Dendritic cell treated with granulocyte-macrophage colony-stimulating factor and Interleukin-4, amounts not matched to agents 40 ng/mL and 50 ng/mL, for 4 days (primary cell): Measurements from ENCODE around the gene HPGD.
"Not testable (repeated sequence)": the region's sequence is repeated elsewhere in the genome, so short reads cannot be mapped to it uniquely, and the experiment has no call there.

Experiments used
- H3K27ac Mint-ChIP-seq: one replicate; pipeline ENCODE4 v1.8.0; 2022; ENCODE audit warnings: mild to moderate bottlenecking, mixed read lengths
- H3K27me3 Mint-ChIP-seq: one replicate; pipeline ENCODE4 v1.8.0; 2022; ENCODE audit warnings: mild to moderate bottlenecking, mixed read lengths
- H3K36me3 Mint-ChIP-seq: one replicate; pipeline ENCODE4 v1.8.0; 2022; ENCODE audit warnings: low read depth, mixed read lengths
- H3K4me1 Mint-ChIP-seq: one replicate; pipeline ENCODE4 v1.8.0; 2022; ENCODE audit warnings: low read depth, mixed read lengths
- H3K4me3 Mint-ChIP-seq: one replicate; pipeline ENCODE4 v1.8.0; 2022; ENCODE audit warnings: mild to moderate bottlenecking, moderate library complexity, mixed read lengths
- H3K9me3 Mint-ChIP-seq: one replicate; pipeline ENCODE4 v1.8.0; 2022; ENCODE audit warnings: mixed read lengths
- intact Hi-C: fragments of 100-400 bp; cut with micrococcal nuclease; formaldehyde crosslinking; loops from one replicate; pipeline ENCODE4 v1.15.0; 2022

Gene HPGD

DNA sequence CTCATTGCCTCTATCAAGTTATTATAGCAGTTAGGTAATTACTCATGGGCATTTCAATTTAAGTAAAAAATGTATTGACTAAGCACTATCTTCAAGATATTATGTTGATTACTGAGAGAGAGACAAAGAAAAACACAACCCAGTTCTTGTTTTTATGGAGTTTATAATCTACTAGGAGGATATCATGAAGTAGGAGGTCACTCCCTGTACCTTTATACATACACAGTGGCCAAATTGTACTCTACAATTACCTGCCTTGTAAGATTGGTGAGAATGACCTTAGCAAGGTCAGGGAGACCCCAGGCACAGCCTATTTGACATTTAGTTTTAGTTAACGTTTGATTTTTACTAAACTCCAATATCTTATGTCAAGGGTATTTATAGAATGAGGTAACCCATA is 5.5 kb downstream of the HPGD start:
- peaks cover 4% of the 10 kb centered on the region for H3K4me1 Mint-ChIP-seq

DNA sequence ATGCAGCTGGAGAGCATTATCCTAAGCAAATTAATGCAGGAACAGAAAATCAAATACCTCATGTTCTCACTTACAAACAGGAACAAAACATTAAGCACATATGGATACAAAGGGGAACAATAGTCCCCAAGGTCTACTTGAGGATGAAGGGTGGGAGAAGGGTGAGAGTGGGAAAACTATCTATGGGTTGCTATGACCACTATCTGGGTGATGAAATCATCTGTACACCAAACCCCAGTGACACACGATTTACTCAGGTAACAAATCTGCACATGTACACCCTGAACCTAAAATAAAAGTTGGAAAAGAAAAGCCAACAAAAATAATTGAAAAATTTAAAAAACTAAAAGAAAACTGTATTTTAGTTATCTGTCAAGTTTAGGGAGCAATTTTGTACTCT is 5.9 kb downstream of the HPGD start:
- Mint-ChIP-seq H3K36me3 (no peaks in the 10 kb centered on the region), H3K9me3 (no peaks in the 10 kb centered on the region), H3K4me1 (no peaks in the 10 kb centered on the region), H3K4me3 (no peak overlapping the region), H3K27me3 (peaks cover 4% of the 10 kb centered on the region), H3K27ac (no peak overlapping the region)
- intact Hi-C loops: no loop called here

More for the DNA sequence above, 5.5 kb downstream of the HPGD start:
- H3K9me3 Mint-ChIP-seq: no peaks in the 10 kb centered on the region
- peaks cover 9% of the 10 kb centered on the region for H3K27me3 Mint-ChIP-seq
- no peak overlapping the region for H3K27ac Mint-ChIP-seq
- intact Hi-C loops: no loop called here
- no peaks in the 10 kb centered on the region for H3K36me3 Mint-ChIP-seq
- no peak overlapping the region for H3K4me3 Mint-ChIP-seq

DNA sequence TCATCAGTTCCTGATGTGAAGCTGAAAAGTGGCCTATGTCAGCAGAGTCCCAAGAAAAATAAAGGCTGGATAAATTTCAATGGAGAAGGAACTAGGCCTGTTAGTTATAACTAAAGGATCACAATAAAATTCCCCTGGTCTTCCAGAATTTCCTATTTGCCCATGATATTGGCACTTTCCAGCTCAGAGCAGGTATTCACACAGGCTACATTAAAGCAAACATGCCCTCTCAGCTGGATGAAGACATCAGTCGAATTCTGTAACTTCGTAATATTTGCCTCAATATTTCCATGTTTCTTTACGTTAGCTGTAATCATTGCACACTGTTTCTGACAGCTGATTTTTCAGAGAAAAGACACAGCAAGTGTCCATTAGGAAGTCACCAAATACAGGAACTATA is 9.5 kb downstream of the HPGD start:
- H3K27ac Mint-ChIP-seq: no peak overlapping the region
- H3K36me3 Mint-ChIP-seq: no peaks in the 10 kb centered on the region
- H3K4me1 Mint-ChIP-seq: no peaks in the 10 kb centered on the region
- intact Hi-C loops: no loop called here
- H3K9me3 Mint-ChIP-seq: no peaks in the 10 kb centered on the region
- H3K4me3 Mint-ChIP-seq: no peak overlapping the region
- no peaks in the 10 kb centered on the region for H3K27me3 Mint-ChIP-seq

DNA sequence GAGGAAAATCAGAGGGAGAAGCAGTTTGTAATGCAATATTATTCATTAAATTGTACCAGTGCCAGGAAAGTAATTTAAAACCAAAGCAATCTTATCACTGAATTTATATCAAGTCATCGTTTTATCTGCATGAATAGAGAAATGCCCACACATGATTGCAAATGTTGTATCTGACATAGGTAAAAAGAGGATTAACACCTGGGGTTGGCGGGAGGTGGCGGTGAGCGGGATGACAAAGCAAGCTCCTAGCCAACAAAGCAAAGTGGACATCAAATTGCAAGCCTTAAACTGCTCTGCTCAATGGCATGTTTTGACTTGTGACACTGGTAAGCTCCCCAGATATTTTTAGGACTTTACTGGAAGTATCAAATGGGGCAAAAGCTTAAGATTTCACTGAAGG is 16.4 kb downstream of the HPGD start:
- no peak overlapping the region for H3K27ac Mint-ChIP-seq
- H3K36me3 Mint-ChIP-seq: no peaks in the 10 kb centered on the region
- no peaks in the 10 kb centered on the region for H3K9me3 Mint-ChIP-seq
- no peaks in the 10 kb centered on the region for H3K4me1 Mint-ChIP-seq
- H3K27me3 Mint-ChIP-seq: no peaks in the 10 kb centered on the region
- intact Hi-C loops: no loop called here
- H3K4me3 Mint-ChIP-seq: no peak overlapping the region

DNA sequence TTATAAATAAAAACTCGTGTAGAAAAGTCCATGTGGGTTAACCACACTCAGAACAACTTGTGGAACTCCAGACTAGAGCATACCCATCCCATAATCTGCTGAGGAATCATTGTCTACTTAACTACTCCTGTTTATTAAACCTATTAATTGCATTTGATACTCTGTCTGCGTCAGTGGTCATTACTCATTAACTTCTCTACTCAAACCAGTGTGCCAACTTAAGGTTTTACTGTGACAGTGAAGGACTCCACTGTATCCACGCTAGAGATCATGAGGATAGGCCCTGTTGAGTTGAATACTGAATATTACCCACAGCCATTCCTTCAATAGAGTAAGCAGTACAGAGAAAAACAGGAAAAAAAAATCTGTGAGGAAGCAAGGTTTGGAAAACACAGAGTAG is 17.3 kb downstream of the HPGD start:
- Mint-ChIP-seq H3K4me3 (no peak overlapping the region), H3K4me1 (no peaks in the 10 kb centered on the region), H3K27me3 (no peaks in the 10 kb centered on the region), H3K27ac (no peak overlapping the region), H3K9me3 (no peaks in the 10 kb centered on the region), H3K36me3 (no peaks in the 10 kb centered on the region)
- intact Hi-C loops: no loop called here

DNA sequence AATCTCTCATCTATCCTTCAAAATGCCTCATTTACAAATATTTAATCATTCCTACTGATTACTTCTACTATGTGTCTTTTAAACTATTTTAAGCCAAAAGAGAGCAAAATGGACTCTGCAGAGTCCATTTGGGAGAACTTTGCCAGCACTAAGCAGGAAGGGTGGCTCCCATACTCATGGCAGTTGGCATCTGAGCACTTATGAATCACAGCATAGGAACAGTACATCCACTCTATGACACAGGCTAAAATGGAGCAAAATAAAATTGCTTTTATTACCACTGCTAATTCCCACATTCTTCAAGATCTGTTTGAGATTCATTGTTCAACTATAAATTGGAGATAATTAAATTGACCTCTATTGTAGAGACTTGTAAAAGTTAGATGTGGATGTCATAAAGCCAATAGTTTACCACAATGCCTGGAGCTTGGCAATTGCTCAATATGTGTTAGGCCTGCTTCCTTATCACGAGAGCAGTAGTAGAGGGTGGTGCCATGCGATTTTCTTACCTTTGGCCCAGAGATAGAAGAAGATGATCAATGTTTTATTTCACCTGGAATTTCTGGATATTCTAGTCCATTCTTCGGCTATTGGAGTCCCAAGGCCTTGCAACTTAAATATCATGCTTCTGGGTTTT is 19.1 kb downstream of the HPGD start:
- intact Hi-C loops: no loop called here
- Mint-ChIP-seq H3K4me3 (no peak overlapping the region), H3K9me3 (no peaks in the 10 kb centered on the region), H3K27me3 (no peaks in the 10 kb centered on the region), H3K36me3 (no peaks in the 10 kb centered on the region), H3K4me1 (no peaks in the 10 kb centered on the region), H3K27ac (no peak overlapping the region)

DNA sequence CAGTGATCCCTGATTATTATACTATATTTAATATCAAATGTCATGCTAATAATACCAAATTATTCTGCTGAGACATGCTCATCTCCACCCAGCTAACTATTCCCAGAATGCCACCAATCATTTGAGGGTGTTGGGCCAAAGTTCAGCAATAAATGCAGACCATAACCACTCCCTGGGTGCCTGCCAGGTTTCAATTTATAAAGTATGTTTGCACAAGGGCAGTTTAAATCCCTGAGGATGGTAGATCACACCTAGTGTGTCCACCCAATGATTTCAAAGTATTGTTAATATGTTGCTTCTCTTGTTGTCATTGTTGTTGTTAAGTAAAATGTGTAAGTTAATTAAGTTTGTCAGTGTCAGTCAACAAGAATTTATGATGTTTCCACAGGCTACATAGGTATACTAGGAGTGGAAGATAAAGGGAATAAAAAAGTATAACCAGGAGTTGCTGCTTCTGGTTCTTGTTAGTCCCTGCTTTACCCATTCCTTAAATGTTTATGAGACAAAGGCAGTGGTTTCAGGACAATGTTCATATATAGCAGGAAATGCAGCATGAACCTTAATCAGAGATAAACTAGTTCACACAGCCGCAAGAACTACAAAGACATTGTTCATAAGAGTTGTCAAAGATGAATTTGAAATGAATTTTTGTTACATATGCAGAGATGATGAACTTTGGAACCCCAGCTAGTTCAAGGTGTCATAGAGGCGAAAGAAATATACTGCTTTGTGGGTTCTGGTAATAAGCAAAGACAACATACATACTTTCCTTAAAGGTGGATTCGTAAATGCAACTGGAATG is 25.5 kb downstream of the HPGD start:
- H3K4me3 Mint-ChIP-seq: no peak overlapping the region
- H3K36me3 Mint-ChIP-seq: no peaks in the 10 kb centered on the region
- no peaks in the 10 kb centered on the region for H3K27me3 Mint-ChIP-seq
- no peak overlapping the region for H3K27ac Mint-ChIP-seq
- no peaks in the 10 kb centered on the region for H3K4me1 Mint-ChIP-seq
- no peaks in the 10 kb centered on the region for H3K9me3 Mint-ChIP-seq
- intact Hi-C loops: no loop called here

DNA sequence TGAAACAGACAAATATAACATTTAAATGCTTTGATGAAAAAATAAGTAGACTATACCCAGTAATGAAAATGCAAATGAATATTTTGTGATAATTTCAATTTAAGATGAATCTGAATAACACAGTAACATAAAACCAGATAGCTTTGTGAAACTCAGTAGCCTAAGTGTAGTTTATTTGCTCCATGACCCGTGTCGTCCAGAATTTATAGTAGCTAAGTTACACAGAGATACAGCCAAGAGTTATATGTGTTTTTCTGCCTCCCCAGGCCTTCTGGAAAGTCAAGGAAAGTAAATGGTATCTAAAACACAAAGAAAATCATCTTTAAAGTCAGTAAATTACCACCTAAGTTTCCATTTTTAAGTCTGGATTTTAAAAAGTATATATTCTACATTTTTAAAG is 26.7 kb downstream of the HPGD start:
- intact Hi-C loops: no loop called here
- Mint-ChIP-seq H3K36me3 (no peaks in the 10 kb centered on the region), H3K27ac (no peak overlapping the region), H3K27me3 (no peaks in the 10 kb centered on the region), H3K4me1 (no peaks in the 10 kb centered on the region), H3K4me3 (no peak overlapping the region), H3K9me3 (no peaks in the 10 kb centered on the region)

DNA sequence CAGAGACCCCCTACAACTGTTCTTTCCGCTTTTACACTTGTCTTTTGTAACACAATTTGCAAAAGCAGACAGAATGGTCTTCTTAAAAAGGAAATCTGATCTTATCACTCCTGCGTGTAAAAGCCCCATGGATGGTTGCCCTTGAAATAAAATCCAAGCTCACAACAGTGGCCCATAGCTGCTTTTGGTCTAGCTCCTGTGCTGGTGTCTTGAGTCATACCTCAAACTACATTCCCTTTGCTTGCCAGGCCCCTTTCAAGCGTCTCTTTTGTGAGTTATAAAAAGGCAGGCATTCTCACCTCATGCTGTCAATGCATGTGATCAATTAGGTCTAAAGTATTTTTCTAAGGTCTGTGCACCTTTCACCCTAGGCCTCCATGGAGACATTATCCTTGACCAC is 27.6 kb downstream of the HPGD start:
- intact Hi-C loops: no loop called here

DNA sequence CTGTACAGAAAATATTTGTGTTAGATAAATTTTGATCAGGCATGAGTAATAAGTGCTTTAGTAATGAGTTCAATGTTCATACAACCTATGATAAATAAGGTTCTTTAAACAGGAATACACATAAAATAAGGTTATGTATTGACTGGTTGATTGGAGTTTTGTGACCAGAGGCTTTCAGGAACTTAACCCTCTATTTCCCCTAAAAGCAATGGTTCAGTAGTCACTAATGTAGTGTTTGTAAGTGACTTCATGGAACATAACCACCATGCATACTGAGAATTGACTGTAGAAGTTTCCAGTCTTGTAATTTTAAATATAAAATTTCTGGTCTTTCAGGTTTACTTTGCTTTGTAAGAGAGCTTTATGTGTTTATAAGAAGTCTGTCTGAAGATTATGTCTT is 28.1 kb downstream of the HPGD start:
- intact Hi-C loops: no loop called here
- Mint-ChIP-seq H3K4me1 (no peaks in the 10 kb centered on the region), H3K36me3 (no peaks in the 10 kb centered on the region), H3K27ac (no peak overlapping the region), H3K9me3 (no peaks in the 10 kb centered on the region), H3K27me3 (no peaks in the 10 kb centered on the region), H3K4me3 (no peak overlapping the region)

More for the DNA sequence above, 27.6 kb downstream of the HPGD start:
- Mint-ChIP-seq H3K27ac (no peak overlapping the region), H3K36me3 (no peaks in the 10 kb centered on the region), H3K4me3 (no peak overlapping the region), H3K27me3 (no peaks in the 10 kb centered on the region), H3K4me1 (no peaks in the 10 kb centered on the region), H3K9me3 (no peaks in the 10 kb centered on the region)

DNA sequence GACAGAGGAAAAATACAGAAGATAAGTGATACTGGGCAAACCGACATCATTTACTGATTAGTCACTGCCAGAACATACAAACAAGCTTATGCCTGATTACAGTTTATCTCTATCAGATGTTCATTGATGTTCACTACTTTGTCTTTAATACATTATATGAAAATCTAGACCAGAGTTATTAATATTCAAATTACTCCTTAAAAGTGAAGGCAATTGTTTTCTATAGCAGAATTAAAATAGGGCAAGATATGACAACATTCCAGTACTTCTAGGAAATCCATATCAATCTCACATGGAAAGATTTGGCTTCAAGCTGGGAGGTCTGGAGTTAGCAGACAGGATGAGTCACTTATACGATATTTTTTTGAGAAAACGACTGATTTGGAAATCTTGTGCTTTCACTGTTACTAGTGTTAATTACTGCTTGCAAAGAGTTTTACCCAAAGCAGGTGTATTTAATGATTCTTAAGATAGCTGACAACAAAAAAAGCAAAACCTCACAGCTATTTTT is 31.8 kb downstream of the HPGD start:
- intact Hi-C loops: no loop called here
- H3K4me3 Mint-ChIP-seq: no peak overlapping the region
- no peak overlapping the region for H3K27ac Mint-ChIP-seq
- H3K9me3 Mint-ChIP-seq: no peaks in the 10 kb centered on the region
- no peaks in the 10 kb centered on the region for H3K4me1 Mint-ChIP-seq
- no peaks in the 10 kb centered on the region for H3K36me3 Mint-ChIP-seq
- H3K27me3 Mint-ChIP-seq: peaks cover 4% of the 10 kb centered on the region

DNA sequence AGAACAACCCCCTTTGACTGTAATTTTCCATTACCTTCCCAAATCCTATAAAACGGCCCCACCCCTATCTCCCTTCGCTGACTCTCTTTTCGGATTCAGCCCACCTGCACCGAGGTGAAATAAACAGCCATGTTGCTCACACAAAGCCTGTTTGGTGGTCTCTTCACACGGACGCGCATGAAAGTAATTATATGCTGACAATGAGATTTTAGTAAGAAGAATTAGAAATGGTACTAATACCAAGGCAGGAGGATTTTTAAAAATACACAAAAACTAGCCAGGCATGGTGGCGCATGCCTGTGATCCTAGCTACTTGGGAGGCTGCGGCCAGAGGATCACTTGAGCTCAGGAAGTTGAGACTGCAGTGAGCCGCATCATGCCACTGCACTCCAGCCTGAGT is 33.9 kb downstream of the HPGD start:
- intact Hi-C loops, H3K27ac Mint-ChIP-seq, H3K4me1 Mint-ChIP-seq, H3K4me3 Mint-ChIP-seq, H3K9me3 Mint-ChIP-seq, H3K36me3 Mint-ChIP-seq, H3K27me3 Mint-ChIP-seq: not testable (repeated sequence)

DNA sequence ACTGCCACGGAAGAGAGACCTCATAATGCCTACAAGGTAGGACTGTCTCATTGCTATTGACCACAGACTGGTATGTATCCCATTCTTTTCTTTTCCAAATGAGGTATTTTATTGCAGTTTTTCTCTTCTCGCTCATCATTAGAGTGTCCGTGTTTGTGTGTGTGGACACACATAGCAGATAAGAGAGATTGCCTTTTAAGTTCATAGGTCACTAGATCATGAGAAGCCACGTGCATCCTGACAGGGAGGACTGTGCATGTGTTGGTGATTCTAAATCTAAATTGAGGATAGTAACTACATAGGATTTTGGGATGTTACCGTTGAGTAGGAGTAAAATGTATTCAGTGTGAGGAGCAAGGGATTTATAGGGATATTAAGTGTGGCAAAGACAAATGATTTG is 37.3 kb downstream of the HPGD start:
- intact Hi-C loops: no loop called here
- no peaks in the 10 kb centered on the region for H3K36me3 Mint-ChIP-seq
- H3K27ac Mint-ChIP-seq: no peak overlapping the region
- H3K9me3 Mint-ChIP-seq: no peaks in the 10 kb centered on the region
- H3K4me1 Mint-ChIP-seq: no peaks in the 10 kb centered on the region
- H3K27me3 Mint-ChIP-seq: peaks cover 5% of the 10 kb centered on the region
- H3K4me3 Mint-ChIP-seq: no peak overlapping the region

DNA sequence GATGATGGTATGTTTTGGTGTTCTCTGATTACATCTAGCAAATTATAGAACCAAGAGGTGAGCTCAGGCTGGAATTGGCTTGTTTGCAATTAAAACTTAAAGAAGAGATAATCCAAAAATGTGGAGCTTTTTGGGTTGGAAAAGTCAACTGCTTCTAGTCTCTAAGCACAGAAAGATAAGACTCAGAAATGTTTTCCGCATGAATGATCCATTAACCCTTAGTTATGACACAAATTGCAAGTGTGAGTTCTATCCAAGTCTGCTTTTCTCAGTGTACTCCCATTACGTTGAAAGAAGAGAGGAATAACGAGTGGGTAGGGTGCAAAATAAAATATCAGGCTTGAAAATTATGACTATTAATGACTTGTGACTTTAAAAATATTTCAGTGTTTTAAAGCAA is 38.5 kb downstream of the HPGD start:
- H3K36me3 Mint-ChIP-seq: no peaks in the 10 kb centered on the region
- H3K9me3 Mint-ChIP-seq: no peaks in the 10 kb centered on the region
- H3K27ac Mint-ChIP-seq: no peak overlapping the region
- H3K4me3 Mint-ChIP-seq: no peak overlapping the region
- no peaks in the 10 kb centered on the region for H3K4me1 Mint-ChIP-seq
- intact Hi-C loops: no loop called here
- H3K27me3 Mint-ChIP-seq: peaks cover 5% of the 10 kb centered on the region

DNA sequence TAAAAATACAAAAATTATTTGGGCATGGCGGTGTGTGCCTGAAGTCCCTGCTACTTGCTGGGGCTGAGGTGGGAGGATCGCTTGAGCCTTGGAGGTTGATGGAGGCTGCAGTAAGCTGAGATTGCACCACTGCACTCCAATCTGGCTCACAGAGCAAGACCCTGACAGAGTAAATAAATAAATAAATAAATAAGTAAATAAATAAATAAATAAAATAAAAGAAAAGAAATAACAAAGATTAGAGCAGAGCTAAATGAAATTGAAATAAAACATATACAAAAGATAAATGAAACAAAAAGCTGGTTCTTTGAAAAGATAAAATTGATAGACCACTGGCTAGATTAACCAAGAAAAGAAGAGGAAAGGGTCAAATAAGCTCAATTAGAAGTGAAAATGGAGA is 43.1 kb downstream of the HPGD start:
- Mint-ChIP-seq H3K36me3 (no peaks in the 10 kb centered on the region), H3K9me3 (peaks cover 9% of the 10 kb centered on the region), H3K27ac (no peak overlapping the region), H3K4me1 (no peaks in the 10 kb centered on the region), H3K4me3 (no peak overlapping the region), H3K27me3 (peaks cover 1% of the 10 kb centered on the region)
- intact Hi-C loops: no loop called here
